ENCODE measurements around the gene PPP6C.
"Not testable (repeated sequence)": the region's sequence is repeated elsewhere in the genome, so short reads cannot be mapped to it uniquely, and the experiment has no call there.

The PPP6C gene

DNA sequence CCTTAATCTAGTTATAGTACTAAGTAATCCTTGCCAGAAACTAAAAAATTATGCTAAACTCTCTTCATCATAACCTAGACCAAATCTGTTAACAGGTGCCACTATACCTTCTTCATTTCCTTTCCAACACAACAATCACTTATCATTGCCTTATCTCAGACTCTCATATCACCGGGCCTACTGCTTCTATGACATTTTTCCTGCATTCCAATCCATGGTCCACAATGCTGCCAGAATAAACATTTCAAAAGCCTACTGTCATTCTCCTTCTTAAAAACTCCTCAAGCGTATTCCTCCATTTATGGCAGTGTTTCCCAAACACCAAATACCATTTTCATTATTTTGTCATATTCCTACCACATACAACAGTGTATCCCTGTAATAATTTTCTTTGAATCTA is 6.5 kb downstream of the PPP6C start:
- no peaks in the 10 kb centered on the region for H4K20me1 ChIP-seq (ENCODE audit: insufficient read depth, low read length)
- no peak overlapping the region for H3K9ac ChIP-seq (ENCODE audit: low read length)
- peaks cover 29% of the 10 kb centered on the region for H3K36me3 ChIP-seq (ENCODE audit: insufficient read depth, low read length)

DNA sequence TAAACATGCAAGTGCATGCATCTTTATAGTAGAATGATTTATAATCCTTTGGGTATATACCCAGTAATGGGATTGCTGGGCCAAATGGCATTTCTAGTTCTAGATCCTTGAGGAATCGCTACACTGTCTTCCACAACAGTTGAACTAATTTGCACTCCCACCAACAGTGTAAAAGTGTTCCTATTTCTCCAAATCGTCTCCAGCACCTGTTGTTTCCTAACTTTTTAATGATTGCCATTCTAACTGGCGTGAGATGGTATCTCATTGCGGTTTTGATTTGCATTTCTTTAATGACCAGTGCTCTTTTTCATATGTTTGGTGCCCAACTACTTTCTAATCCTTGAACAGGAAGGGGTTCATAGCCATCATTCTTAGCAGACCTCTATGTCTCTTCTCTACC is 7.8 kb downstream of the PPP6C start:
- H3K9me3 ChIP-seq (ENCODE audit: low read length); H3K9me2 ChIP-seq (ENCODE audit: low read depth, low read length); H3K9ac ChIP-seq (ENCODE audit: low read length); H3K27me3 ChIP-seq (ENCODE audit: insufficient read depth, low read length); H3K4me3 ChIP-seq (ENCODE audit: low read depth, low read length, poor library complexity, severe bottlenecking); H3K4me2 ChIP-seq (ENCODE audit: low read length); H3F3A ChIP-seq (ENCODE audit: insufficient read depth, low read length); H4K20me1 ChIP-seq (ENCODE audit: insufficient read depth, low read length); H3K4me1 ChIP-seq (ENCODE audit: insufficient read depth, low read length, severe bottlenecking); H3K27ac ChIP-seq (ENCODE audit: low read depth, low read length, poor library complexity, severe bottlenecking); H2AFZ ChIP-seq (ENCODE audit: low read length): not testable (repeated sequence)
- Histone ChIP-seq H3K79me2 (ENCODE audit: insufficient read depth, low read length) (peaks cover 90% of the 10 kb centered on the region), H3K36me3 (ENCODE audit: insufficient read depth, low read length) (peaks cover 29% of the 10 kb centered on the region)

More for the DNA sequence above, 6.5 kb downstream of the PPP6C start:
- H3K4me2 ChIP-seq (ENCODE audit: low read length): no peak overlapping the region
- H3K4me3 ChIP-seq (ENCODE audit: low read depth, low read length, poor library complexity, severe bottlenecking): no peak overlapping the region
- H3K27me3 ChIP-seq (ENCODE audit: insufficient read depth, low read length): no peaks in the 10 kb centered on the region
- peaks cover 98% of the 10 kb centered on the region for H3K79me2 ChIP-seq (ENCODE audit: insufficient read depth, low read length)
- no peaks in the 10 kb centered on the region for H3F3A ChIP-seq (ENCODE audit: insufficient read depth, low read length)
- peaks cover 11% of the 10 kb centered on the region for H3K4me1 ChIP-seq (ENCODE audit: insufficient read depth, low read length, severe bottlenecking)
- H2AFZ ChIP-seq (ENCODE audit: low read length): no peak overlapping the region
- peaks cover 5% of the 10 kb centered on the region for H3K9me3 ChIP-seq (ENCODE audit: low read length)
- TF ChIP-seq, protein P1, sequence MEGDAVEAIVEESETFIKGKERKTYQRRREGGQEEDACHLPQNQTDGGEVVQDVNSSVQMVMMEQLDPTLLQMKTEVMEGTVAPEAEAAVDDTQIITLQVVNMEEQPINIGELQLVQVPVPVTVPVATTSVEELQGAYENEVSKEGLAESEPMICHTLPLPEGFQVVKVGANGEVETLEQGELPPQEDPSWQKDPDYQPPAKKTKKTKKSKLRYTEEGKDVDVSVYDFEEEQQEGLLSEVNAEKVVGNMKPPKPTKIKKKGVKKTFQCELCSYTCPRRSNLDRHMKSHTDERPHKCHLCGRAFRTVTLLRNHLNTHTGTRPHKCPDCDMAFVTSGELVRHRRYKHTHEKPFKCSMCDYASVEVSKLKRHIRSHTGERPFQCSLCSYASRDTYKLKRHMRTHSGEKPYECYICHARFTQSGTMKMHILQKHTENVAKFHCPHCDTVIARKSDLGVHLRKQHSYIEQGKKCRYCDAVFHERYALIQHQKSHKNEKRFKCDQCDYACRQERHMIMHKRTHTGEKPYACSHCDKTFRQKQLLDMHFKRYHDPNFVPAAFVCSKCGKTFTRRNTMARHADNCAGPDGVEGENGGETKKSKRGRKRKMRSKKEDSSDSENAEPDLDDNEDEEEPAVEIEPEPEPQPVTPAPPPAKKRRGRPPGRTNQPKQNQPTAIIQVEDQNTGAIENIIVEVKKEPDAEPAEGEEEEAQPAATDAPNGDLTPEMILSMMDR (IDR thresholded peaks at IDR 0.05; ENCODE audit: low read length): no peak
- TF ChIP-seq EZH2 (IDR thresholded peaks at IDR 0.05; ENCODE audit: borderline replicate concordance, low read length): no peak
- H3K27ac ChIP-seq (ENCODE audit: low read depth, low read length, poor library complexity, severe bottlenecking): no peak overlapping the region
- H3K9me2 ChIP-seq (ENCODE audit: low read depth, low read length): no peaks in the 10 kb centered on the region

DNA sequence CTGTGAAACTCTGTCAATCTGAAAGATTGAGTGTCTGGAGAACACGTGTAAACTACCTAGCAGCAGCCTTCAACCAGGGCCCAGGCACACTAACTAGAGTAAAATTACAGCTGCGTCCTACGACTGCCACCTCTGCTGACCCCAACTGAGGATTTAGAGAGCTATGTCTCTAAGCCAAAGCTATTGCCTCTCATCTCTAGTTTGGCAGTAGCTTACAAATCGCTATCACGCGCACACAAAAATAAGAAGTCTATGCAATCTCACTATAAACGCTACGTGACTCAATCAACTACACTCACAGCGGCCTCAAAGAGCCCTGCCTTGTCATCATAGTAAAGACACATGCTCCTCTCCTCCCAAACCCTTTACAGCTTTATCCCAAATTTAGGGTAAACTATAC is 8.7 kb downstream of the PPP6C start:
- Histone ChIP-seq H3K79me2 (ENCODE audit: insufficient read depth, low read length) (peaks cover 90% of the 10 kb centered on the region), H3K9ac (ENCODE audit: low read length) (no peak overlapping the region), H4K20me1 (ENCODE audit: insufficient read depth, low read length) (no peaks in the 10 kb centered on the region), H2AFZ (ENCODE audit: low read length) (no peak overlapping the region), H3K9me2 (ENCODE audit: low read depth, low read length) (no peaks in the 10 kb centered on the region), H3K27me3 (ENCODE audit: insufficient read depth, low read length) (no peaks in the 10 kb centered on the region), H3K4me3 (ENCODE audit: low read depth, low read length, poor library complexity, severe bottlenecking) (no peak overlapping the region), H3K4me1 (ENCODE audit: insufficient read depth, low read length, severe bottlenecking) (no peaks in the 10 kb centered on the region), H3K36me3 (ENCODE audit: insufficient read depth, low read length) (peaks cover 29% of the 10 kb centered on the region), H3K27ac (ENCODE audit: low read depth, low read length, poor library complexity, severe bottlenecking) (no peak overlapping the region), H3K4me2 (ENCODE audit: low read length) (no peak overlapping the region), H3K9me3 (ENCODE audit: low read length) (peaks cover 5% of the 10 kb centered on the region), H3F3A (ENCODE audit: insufficient read depth, low read length) (no peaks in the 10 kb centered on the region)
- TF ChIP-seq EZH2 (IDR thresholded peaks at IDR 0.05; ENCODE audit: borderline replicate concordance, low read length): no peak
- TF ChIP-seq, protein P1 (IDR thresholded peaks at IDR 0.05; ENCODE audit: low read length): no peak

DNA sequence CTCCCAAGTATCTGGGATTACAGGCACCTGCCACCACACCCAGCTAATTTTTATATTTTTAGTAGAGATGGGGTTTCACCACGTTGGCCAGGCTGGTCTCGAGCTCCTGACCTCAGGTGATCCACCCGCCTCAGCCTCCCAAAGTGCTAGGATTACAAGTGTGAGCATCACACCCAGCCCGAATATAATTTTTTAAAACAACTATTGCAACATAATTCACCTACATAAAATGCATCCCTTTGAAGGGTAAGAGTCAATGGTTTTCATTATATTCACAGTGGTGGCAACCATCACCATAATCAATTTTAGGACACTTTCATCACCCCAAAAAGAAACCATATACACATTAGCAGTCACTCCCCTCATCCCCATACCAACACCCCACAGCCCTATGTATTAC is 9.8 kb downstream of the PPP6C start:
- H3K36me3 ChIP-seq (ENCODE audit: insufficient read depth, low read length): peaks cover 30% of the 10 kb centered on the region
- H3F3A ChIP-seq (ENCODE audit: insufficient read depth, low read length); H3K4me3 ChIP-seq (ENCODE audit: low read depth, low read length, poor library complexity, severe bottlenecking); H3K4me1 ChIP-seq (ENCODE audit: insufficient read depth, low read length, severe bottlenecking); H3K4me2 ChIP-seq (ENCODE audit: low read length); H3K9ac ChIP-seq (ENCODE audit: low read length); H3K27me3 ChIP-seq (ENCODE audit: insufficient read depth, low read length); H4K20me1 ChIP-seq (ENCODE audit: insufficient read depth, low read length); H3K9me2 ChIP-seq (ENCODE audit: low read depth, low read length); H3K9me3 ChIP-seq (ENCODE audit: low read length); H2AFZ ChIP-seq (ENCODE audit: low read length); H3K27ac ChIP-seq (ENCODE audit: low read depth, low read length, poor library complexity, severe bottlenecking): not testable (repeated sequence)
- H3K79me2 ChIP-seq (ENCODE audit: insufficient read depth, low read length): peaks cover 84% of the 10 kb centered on the region
